Inferior parietal cortex (tissue), 1 donor: Measurements from ENCODE around the gene TPST1.
"Not testable (repeated sequence)": the region's sequence is repeated elsewhere in the genome, so short reads cannot be mapped to it uniquely, and the experiment has no call there.

ENCODE experiments used
- DNase-seq: peaks from one replicate; pipeline ENCODE4 v3.0.0-alpha.2; 2016; ENCODE audit errors: extremely low spot score

The TPST1 gene

DNA sequence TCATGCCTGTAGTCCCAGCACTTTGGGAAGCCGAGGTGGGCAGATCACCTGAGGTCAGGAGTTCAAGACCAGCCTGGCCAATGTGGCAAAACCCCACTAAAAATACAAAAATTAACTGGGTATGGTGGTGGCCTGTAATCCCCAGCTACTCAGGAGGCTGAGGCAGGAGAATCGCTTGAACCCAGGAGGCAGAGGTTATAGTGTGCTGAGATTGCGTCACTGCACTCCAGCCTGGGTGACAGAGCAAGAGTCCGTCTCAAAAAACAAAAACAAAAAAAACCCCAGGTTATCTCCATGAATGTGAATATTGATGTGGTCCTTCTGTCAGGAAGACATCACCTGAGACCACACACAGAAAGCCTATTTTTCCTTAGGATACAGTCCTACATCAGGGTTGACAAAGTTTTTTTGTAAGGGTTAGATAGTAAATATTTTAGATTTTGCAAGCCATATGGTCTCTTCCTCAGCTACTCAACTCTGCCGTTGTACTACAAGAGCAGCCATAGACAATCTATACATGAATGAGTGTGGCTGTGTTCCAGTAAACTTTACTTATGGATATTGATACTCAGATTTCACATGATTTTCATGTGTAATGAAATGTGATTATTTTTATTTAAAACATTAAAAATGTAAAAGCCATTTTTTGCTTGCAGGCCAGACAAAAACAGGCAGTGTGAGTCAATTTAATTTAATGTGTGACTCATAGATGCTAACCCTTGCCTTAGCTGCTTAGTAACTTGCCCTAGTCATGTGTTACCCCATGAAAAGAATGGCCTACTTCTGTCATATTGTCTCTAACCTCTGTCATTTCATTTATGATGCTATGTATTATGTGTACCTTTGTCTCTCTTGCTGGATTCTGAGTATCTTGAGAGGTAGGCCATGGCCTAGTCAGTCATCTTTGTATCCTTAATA lies 78.1 kb downstream of the TPST1 start:
- no peak for DNase-seq

DNA sequence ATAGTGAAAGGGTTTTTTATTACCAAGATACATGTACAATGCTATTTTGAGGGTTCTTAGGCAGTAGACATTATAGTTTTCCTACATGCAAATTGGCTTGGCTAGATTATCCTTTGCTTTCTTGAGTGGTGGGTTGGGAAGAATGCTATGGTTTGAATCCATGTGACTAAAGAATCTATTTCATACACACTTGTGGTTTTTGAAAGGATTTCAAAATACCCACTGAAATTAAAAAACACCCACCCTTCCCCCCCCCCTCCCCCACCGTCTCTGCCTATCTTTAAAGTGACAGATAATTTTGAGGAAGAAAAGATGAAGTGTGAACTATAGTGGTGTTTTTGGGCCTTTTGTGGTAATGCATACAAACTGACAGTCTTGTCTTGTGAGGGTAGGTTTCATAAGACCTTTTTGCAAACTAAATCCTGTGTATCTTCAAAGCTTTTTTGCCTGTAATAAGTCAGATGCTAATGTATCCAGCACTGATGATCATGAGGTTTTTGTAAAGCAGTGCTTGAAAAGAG lies 90.9 kb downstream of the TPST1 start:
- no peak for DNase-seq

DNA sequence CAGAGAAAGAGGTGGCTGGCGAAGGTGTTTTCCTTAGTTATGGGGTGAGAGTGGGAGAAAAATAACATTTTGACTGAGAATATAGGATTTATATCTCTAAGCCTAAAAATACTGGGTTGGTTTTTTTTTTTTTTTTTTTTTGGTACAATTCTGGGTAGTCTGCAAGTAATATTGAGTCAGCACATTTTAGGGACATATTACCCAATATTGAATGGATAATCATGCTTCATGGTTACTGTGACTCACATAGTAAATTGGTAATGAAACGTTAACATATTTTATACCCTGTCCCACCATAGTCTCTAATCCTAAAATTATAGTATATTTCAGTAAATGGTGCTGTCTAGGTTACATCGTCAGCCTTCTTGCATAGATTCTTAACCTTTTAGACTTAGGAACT lies 91.4 kb downstream of the TPST1 start:
- no peak for DNase-seq

DNA sequence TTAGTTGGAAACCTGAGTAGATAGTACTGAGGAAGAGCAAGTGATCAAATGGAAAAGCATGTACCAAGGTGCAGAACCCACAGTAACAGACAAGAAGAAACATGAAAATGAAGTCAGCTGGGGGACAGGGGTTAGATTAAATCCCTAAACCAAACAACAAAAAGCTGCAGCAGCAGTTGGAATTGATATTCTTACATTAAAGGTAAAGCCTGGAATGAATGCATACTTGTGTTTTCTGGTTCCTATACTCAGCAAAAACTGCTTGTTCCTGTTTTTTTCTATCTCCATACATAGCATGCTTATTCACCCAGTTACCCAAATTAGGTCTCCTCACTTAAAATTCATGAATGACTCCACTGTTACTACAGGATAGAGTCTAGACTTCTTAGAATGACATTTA lies 92.4 kb downstream of the TPST1 start:
- no peak for DNase-seq

DNA sequence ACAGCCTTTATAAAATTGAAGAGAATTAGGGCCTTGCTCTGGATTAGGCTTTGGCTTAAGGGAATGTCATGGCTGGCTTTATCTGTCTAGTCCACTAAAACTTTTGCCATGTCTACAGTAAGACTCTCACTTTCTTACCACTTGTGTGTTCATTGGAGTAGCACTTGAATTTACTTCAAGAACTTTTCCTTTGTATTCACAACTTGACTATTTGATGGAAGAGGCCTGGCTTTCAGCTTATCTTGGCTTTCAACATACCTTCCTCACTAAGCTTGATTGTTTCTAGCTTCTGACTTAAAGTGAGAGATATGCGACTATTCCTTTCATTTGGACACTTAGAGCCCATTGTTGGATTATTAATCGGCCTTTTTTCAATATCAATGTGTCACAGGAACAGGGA lies 96.1 kb downstream of the TPST1 start:
- DNase-seq: no peak

DNA sequence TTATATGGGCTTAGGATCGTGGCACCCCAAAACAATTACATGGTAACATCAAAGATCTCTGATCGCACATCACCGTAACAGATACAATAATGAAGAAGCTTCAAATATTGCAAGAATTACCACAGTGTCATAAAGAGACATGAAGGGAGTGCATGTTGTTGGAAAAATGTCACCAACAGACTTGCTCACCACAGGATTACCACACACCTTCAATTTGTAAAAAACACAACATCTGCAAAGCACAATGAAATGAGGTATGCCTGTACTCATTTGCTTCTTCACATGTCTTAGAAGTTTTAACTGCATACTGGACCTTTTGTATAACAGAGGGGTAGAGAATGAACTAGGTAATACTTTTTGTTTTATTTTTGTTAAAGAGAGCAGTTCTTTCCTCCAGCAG lies 96.6 kb downstream of the TPST1 start:
- no peak for DNase-seq

DNA sequence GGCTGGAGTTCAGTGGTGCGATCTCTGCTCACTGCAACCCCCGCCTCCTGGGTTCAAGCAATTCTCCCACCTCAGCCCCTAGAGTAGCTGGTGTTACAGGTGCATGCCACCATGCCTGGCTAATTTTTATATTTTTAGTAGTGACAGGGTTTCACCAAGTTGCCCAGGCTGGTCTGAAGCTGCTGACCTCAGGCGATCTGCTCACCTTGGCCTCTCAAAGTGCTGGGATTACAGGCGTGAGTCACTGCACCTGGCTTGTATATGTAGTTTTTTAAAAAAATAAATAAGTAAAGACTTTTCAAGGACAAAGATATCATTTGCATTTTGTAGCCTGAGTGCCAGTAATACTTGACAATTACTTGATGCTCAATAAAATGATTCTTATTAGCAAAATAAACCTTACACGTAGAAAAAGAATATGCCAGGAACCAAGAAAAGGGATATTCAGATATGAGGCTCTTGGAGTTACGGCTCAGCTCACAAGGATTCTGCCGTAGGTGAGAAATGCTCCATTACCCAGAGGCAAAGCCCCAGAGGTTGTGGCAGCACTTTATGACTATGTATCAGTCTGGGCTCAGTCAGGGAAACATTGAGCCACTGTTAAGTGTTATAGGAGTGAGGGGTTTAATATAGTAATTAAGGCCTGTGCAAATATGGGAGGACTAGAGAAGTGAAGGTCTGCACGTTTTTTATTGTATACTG lies 98.5 kb downstream of the TPST1 start:
- DNase-seq: no peak

DNA sequence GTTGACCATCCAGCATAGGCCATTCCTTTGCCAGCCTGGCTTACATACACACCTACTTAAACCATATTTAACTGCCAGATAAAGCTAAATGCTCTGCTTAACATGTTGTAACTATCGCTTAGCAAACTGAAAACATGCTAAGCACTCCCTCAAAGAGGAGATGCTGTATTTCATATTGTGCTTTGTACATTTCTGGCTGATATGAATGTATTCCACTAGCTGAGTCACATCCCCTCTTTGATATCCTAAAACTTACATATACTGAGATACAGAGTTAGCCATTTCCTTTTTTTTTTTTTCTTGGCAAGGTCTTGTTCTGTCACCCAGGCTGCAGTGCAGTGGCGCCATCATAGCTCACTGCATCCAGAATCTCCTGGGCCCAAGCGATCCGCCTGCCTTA lies 99.4 kb downstream of the TPST1 start:
- no peak for DNase-seq

DNA sequence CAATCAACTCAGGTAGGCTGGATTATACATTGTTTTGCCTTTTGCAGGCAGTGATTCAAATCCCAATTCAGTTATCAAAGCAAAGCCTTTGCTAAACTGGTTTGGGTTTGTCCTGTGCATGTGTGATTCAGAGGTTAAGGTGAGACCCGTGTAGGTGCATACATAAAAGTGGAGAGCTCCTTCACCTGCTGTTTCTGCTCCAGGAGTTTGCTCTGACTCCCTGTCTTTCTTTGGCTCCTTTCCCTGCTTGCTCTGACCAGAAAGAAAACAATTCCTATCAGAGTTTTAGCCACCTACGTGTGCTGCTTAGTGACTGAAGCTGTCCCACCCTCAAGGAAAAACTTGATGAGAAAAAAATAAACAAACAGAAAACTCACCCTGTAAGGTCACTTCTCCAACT lies 101.1 kb downstream of the TPST1 start:
- no peak for DNase-seq

DNA sequence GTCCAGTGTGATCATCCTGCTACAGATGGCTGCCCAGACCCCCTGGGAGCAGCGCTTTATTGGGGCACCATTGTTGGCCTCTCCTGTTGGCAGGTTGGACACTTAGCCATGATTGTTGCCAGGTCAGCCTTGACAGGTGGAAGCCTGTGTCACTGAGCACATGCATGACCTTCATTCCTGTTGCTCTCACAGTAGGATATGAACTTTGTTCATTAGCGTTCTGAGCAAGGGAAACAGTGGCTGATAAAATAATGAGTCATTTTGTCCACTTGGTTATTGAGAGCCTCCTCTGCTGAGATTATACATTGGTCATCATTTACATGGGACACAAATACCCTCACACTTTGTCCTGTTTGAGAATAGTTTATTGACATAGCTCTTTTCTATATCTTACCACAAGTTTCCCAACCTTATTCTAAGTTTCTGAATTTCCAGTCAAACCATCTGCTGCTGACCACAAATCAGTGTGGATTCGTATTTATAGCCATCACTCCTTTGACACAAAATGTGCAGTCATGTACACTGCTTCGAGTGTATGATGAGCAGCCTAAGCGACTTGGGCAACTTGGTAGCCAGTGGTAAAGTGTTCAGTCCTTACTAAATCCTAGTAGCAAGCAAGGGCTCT lies 102.6 kb downstream of the TPST1 start:
- DNase-seq: no peak

DNA sequence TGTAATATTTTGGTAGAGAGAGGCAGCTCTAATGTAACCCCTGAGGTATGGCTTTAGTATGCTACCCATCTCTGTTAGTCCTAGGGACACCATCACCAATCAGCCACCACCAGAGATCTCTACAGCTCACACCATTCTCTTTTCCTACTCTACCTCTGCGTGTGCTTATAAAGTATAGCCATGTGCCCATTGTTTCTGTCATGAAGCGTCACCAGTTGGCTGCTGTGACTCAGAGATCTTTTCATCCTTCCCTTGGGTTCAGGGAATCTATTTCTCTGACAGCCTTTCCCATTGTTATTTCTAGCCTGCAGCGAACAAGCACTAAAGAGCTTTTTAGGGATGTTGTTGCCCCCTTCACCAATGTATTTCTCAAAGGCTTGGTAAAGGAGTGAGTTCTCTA lies 103.3 kb downstream of the TPST1 start:
- DNase-seq: no peak

DNA sequence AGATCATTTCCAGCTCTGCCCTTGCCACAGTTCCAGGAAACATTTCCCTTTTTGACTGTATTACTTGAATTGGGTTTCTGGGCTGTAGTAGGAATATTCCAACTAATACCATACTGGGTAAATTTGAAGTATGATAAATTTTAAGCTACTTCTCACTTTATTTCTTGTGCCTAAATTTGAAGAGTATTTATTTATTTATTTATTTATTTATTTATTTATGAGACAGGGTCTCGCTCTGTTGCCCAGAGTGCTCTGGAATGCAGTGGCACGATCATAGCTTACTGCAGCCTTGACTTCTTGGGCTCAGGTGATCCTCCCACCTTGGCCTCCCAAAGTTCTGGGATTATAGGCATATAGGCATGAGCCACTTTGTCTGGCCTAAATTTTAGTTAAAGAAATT lies 105.5 kb downstream of the TPST1 start:
- no peak for DNase-seq

DNA sequence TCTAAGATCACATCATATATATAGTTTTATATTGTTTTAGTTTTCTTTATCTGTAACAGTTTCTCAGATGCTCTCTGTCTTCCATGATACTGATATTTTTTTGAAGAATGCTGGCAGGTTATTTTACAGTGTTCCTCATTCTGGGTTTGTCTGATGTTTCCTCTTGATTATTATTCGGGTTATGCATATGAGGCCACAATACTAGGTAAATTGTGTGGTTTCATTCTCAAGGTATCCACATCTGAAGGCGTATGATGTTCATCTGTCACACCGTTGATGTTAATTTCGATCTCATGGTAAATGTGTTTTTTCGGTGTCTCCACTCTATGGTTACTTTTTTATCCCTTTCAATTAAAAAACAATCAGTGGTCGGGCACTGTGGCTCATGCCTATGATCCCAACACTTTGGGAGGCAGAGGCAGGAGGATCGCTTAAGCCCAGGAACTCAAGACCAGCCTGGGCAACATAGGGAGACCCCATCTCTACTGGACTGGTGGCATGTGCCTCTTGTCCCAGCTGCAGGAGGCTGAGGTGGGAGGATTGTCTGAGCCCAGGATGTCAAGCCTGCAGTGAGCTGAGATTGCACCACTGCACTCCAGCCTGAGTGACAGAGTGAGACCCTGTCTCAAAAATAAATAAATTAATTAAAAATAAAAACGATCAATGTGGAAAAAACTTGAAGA lies 108.9 kb downstream of the TPST1 start:
- no peak for DNase-seq

DNA sequence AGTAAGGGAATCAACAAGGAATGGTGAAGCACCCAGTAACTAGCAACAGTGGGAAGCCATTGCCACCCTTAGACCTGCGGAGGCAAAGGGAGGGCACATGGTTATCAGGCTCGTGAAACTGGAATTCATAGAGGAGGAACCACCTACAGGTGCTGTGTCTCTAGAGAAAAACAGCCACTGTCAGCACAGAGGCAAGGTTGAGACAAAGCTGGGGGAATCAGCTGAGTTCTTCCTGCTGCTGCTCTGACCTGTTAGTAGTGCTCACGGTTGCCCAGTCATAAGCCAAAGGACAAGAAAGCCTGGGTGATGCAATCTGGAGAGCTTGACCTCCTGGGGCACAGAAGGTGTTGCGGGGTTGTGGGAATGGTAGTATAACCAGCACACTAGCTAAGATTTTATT lies 110.1 kb downstream of the TPST1 start:
- DNase-seq: no peak

DNA sequence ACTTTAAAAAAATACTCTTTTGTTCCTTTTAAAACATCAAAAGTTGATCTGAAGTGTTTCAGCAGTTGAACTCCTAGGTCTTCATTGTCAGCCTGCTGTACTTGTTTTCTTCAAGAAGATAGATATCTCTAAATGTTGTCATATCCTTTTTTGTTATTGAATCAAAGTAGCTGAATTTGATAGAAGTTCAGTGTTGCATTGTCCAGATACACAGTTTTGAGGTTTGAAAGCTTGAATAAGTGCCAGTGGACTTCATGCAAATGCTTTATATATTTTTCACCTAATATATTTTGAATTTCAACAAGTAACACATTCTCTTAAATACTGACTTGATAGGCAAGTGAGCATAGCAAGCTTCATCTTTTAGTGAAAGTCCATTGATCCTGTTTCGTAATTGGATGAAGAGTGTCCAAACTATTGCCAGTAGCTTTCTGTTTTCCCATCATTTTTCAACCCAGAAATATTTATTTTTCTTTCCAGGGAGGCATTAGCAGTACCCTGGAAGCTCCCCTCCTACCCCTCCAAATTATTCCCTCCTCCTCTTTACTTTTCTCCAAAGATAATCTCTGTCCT lies 114.4 kb downstream of the TPST1 start:
- DNase-seq: no peak

DNA sequence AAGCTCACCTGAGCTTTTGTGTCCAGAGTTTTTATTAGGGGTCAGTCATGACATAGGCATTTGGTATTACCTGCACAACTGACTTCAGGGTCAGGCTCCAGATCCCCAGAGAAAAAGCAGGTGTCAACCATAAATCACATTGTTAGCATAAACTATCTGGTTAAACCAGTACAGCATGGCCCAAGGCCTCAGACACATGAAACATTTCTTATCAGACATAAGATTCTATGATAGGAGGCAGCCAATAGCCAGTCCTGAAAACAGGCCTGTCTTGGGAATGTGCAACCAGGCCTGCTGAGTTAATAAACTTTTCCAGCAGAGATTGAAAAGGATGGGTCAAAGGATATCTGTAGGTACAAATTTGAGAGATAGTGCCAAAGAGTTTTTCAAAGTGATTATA lies 116.1 kb downstream of the TPST1 start:
- DNase-seq: no peak

DNA sequence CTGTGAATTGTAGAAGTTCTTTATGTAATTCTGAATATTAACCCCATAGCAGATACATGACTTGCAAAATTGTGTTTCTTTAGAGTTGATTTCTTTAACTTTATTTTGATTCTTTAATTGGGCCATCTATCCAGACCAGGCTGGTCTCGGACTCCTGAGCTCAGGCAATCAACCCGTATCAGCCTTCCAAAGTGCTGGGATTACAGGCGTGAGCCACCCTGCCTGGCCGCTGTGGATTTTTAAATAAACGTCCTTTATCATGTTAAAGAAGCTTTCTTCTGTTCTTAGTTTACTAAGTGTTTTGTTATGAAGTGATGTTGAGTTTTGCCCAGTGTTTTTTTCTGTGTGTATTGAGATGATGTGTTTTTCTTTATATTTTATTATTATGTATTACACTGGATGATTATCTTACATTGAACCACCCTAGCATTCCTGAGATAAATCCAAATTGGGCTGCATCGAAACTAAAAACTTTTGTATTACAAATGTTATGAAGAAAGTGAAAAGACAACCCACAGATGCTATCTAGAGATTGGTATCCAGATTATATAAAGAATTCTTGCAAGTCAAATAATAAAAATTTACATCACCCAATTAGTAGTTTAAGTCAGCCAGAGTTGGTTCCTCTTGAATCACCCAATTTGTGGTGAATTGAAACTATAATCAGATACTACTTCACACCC lies 118.1 kb downstream of the TPST1 start:
- DNase-seq: no peak

DNA sequence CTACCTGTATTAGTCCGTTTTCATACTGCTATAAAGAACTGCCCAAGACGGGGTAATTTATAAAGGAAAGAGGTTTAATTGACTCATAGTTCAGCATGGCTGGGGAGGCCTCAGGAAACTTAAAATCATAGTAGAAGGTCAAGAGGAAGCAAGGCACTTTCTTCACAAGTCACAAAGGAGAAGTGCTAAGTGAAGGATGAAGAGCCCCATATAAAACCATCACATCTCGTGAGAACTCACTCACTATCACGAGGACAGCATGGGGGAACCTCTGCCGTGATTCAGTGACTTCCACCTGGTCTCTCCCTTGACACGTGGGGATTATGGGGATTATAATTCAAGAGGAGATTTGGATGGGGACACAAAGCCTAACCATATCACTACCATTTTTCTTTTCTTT lies 119.9 kb downstream of the TPST1 start:
- DNase-seq: not testable (repeated sequence)

DNA sequence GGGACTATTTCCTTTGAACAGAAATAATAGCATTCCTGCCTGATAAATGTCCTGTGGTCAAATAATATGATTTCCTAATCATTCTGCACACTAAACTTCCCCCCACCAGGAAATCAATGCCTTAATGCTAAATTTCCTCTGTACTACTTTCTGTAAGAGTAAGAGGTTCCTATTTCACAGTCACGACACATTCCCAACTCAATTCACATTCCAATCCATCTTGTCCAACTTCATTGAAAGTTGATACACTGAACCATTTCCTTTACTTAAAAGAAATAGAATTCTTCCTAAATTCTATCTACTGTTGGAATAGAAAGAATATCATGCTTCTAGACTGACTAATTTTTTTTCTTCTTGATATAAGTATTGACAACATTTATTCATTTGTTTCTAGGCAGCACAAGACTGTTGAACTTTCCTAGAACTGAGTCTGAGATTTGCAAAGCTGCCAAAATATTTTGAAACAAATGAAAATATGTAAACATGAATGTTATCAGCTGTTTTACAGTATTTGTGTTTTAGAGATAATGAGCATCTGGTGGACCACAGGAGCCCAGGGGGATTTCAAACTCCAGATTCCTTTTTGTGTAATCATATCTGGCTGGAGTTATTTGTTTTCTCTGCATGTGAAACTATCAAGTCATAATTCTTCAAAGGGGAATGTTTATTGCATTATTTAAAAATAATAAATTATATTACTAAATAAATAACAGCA lies 121.5 kb downstream of the TPST1 start:
- no peak for DNase-seq

DNA sequence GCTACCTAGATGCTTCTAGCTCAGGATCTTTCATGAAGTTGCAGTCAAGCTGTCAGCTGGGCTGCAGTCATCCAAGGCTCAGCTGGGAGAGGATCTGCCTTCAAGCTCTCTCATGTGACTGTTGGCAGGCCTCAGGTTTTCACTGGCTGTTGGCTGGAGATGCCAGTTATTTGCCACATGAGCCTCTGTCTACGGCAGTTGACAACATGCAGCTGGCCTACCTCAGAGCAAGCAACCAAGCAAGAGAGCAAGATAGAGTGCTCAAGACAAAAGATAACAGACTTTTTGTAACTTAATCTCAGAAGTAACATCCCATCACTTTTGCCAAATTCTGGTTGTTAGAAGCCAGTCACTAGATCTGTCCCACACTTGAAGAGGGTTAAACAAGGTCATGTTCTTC lies 125.8 kb downstream of the TPST1 start:
- DNase-seq: no peak
